Activated naive CD4-positive, alpha-beta T cell treated with anti-CD3 and anti-CD28 coated beads, Interleukin-2, amount 50 U/mL, for 16 hours (primary cell): Measurements from ENCODE around the gene ZNF280B.
"Not testable (repeated sequence)": the region's sequence is repeated elsewhere in the genome, so short reads cannot be mapped to it uniquely, and the experiment has no call there.

Experiments used
- DNase-seq: peaks from one replicate; pipeline ENCODE4 v3.0.0-alpha.2; 2020

Gene ZNF280B

GRCh38 chr22:22462813-22463567 is 45.6 kb downstream of the ZNF280B start:
- no peak for DNase-seq

DNA sequence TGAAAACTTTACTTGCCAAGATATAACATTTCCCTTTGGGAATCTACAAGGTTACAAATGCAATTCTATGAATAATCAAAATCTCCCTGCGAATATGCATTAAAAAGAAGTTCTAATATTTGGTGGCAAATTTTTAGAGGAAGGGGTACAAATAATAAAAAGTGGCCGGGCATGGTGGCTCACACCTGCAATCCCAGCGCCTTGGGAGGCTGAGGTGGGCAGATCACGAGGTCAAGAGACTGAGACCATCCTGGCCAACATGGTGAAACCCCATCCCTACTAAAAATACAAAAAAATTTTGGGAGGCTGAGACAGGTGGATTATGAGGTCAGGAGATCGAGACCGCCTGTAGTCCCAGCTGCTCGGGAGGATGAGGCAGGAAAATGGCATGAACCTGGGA is 47.0 kb downstream of the ZNF280B start:
- DNase-seq: no peak

DNA sequence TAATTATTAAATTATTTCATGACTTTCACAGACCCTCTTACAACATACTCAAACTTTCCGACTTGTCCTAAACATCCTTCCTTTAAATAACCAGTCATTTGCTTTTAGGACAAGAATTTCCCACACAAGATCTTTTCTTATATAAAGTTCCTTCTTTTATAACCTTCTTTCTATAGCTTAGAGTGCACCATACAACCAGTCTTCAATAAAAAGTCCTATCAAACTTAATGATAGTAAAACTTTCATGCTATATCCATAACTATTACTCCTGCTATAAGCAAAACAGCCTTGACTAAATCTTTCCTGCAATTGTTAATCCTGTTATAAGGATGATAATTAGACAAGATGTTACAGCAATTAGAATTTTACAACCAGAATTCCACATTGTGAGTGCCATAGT is 47.4 kb downstream of the ZNF280B start:
- DNase-seq: no peak

DNA sequence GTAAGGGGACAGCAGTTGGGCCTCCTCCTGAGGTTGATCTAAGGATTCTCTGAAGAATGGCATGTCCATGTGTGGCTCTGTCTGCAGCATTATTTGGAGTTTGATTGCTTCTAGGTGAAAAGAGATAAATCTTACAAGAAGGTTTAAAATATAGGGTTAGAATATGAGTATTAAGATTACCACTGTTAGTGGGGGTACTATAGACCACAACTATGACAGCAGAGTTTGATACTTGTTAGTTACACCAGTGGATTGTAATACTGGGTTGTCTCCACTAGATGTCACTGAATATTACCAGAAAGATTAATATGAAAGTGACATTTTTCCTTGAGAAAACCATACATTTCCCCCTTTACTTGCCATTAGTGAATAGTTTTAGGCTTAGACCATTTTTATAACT is 47.9 kb downstream of the ZNF280B start:
- DNase-seq: no peak

DNA sequence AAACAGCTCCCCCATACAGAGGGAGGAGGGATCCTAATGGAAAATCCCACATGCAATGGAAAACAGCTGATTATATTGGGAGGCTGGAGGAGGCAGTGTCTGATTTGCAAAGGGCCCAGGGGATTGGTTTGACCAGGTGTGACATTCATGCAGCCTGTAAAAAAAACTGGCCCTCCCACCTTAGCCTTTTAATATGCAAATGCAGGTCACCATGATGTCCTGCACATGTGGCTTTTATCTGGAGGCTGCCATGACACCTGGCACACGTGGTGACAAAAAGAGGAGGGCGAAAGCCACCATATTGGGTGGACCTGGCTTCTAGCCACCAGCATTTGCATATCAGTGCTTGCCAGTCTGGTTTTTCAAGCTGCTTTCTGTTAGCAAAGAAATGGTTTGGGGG is 48.5 kb downstream of the ZNF280B start:
- no peak for DNase-seq

- DNase-seq: no peak
Measured at GRCh38 chr22:22458896-22459588, 49.5 kb downstream of the ZNF280B start.

DNA sequence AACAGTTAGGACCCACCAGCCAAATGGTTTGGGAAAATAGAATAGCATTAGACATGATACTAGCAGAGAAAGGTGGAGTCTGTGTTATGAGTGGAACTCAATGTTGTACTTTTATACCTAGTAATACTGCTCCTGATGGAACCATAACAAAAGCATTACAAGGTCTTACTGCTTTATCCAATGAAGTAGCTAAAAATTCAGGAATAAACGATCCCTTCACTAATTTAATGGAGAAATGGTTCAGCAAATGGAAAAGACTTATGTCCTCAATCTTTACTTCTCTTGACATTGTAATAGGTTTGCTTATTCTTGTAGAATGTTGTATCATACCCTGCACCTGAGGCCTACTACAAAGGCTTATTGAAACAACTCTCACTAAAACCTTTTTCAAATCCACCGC is 50.2 kb downstream of the ZNF280B start:
- no peak for DNase-seq

DNA sequence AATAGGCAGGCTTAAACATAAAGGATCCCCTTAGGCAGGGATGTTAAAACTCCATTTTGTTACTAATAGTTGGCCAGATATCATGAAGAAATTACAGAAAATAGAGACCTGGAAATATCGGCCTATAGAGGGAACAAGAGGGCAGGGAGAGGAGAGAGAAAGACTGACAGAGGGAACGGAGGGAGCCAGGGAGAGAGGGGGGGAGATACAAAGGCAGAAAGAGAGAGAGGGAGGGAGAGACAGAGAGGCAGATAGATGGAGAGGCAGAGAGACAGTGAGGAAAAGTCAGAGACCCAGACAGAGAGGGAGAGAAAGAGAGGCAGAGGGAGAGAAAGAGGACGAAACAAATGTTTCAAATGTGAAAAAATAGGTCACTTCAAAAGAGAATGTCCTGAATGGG is 53.5 kb downstream of the ZNF280B start:
- no peak for DNase-seq

GRCh38 chr22:22452996-22453686 is 55.4 kb downstream of the ZNF280B start:
- DNase-seq: no peak

- DNase-seq: no peak
Measured at GRCh38 chr22:22452211-22452610, 56.3 kb downstream of the ZNF280B start.

GRCh38 chr22:22450343-22450839 is 58.2 kb downstream of the ZNF280B start:
- DNase-seq: no peak

GRCh38 chr22:22449819-22450218 is 58.7 kb downstream of the ZNF280B start:
- DNase-seq: no peak

GRCh38 chr22:22446517-22446916 is 62.0 kb downstream of the ZNF280B start:
- no peak for DNase-seq

DNA sequence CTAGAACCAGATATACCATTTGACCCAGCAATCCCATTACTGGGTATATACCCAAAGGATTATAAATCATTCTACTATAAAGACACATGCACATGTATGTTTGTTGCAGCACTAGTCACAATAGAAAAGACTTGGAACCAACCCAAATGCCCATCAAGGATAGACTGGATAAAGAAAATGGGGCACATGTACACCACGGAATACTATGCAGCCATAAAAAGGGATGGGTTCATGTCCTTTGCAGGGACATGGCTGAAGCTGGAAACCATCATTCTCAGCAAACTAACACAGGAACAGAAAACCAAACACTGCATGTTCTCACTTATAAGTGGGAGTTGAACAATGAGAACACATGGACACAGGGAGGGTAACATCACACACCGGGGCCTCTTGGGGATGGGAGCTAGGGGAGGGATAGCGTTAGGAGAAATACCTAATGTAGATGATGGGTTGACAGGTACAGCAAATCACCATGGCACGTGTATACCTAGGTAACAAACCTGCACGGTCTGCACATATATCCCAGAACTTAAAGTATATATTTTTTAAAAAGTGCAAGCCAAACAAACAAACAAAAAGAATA is 64.4 kb downstream of the ZNF280B start:
- not testable (repeated sequence) for DNase-seq

- DNase-seq: no peak
Measured at GRCh38 chr22:22442928-22443709, 65.4 kb downstream of the ZNF280B start.

DNA sequence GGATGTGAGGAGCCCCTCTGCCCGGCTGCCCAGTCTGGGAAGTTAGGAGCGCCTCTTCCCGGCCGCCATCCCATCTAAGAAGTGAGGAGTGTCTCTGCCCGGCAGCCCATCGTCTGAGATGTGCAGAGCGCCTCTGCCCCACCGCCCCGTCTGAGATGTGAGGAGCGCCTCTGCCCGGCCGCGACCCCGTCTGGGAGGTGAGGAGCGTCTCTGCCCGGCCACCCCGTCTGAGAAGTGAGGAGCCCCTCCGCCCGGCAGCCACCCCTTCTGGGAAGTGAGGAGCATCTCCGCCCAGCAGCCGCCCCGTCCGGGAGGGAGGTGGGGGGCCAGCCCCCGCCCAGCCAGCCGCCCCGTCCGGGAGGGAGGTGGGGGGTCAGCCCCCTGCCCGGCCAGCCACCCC is 66.9 kb downstream of the ZNF280B start:
- DNase-seq: not testable (repeated sequence)

DNA sequence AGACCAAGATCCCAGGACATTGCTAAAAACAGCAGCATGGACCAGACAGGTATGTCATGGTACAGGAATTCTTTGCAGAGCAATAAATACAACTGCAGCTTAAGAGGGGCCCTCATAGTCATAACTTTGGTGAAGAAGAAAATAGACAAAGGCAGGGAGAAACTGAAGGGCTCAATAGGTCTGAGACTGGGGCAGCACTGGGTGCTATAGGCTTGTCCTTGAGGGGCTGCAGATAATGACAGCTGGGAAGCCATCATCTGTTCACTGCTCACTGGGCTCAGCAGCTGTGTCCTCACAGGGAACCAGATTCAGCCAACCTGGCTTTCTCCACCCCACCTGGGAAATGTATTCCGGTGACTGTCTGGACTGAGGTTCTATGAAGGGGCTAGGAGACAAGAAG is 68.4 kb downstream of the ZNF280B start:
- DNase-seq: no peak
